GM18873 (cell line): ENCODE data around the gene CSNK1D.
"Not testable (repeated sequence)": the region's sequence is repeated elsewhere in the genome, so short reads cannot be mapped to it uniquely, and the experiment has no call there.

Experiments used
- ATAC-seq: cut with Tn5 transposase; IDR thresholded peaks from one replicate; pipeline ENCODE4 v1.9.1; 2021; ENCODE audit warnings: mild to moderate bottlenecking, moderate library complexity, moderate number of reproducible peaks; ENCODE audit not compliant: unreplicated experiment, low FRiP score

CSNK1D gene

DNA sequence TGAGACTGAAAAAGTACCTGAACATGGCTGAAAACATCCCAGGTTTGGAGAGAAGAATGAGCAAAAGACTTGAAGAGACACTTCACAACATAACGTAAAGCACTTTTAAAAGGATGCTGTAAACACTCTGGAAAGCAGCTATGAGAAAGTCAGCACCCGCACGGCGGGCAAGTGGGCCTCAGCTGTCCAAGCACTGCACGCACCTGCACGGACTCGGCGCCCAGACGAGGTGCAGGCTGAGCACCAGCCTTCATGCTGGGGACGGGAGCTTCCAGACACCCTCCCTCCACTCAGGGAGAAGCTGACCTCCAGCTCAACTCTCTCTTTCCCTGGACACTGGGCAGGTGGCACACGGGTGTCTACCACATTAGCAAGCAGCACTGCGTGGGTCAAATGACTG is 74.0 kb downstream of the CSNK1D start:
- ATAC-seq, result no peak

DNA sequence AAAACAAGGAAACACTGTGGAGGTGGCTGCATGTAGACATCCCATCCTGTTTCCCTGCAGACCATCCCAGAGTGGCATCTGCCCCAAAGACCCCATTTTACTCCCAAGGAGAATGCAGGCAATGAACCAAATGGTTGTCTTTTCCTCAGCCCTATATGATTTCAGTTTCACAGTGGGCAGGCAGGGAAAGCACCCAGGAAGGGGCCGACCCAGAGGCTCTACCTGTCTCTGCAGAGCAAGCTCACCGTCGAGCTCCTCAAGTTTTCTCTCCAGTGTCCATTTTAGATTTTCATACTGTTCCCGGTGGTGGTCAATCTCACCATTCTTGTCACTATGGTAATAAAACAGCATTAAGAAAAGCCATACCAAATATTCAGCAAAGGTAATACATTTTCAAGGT is 75.4 kb downstream of the CSNK1D start:
- no peak for ATAC-seq

DNA sequence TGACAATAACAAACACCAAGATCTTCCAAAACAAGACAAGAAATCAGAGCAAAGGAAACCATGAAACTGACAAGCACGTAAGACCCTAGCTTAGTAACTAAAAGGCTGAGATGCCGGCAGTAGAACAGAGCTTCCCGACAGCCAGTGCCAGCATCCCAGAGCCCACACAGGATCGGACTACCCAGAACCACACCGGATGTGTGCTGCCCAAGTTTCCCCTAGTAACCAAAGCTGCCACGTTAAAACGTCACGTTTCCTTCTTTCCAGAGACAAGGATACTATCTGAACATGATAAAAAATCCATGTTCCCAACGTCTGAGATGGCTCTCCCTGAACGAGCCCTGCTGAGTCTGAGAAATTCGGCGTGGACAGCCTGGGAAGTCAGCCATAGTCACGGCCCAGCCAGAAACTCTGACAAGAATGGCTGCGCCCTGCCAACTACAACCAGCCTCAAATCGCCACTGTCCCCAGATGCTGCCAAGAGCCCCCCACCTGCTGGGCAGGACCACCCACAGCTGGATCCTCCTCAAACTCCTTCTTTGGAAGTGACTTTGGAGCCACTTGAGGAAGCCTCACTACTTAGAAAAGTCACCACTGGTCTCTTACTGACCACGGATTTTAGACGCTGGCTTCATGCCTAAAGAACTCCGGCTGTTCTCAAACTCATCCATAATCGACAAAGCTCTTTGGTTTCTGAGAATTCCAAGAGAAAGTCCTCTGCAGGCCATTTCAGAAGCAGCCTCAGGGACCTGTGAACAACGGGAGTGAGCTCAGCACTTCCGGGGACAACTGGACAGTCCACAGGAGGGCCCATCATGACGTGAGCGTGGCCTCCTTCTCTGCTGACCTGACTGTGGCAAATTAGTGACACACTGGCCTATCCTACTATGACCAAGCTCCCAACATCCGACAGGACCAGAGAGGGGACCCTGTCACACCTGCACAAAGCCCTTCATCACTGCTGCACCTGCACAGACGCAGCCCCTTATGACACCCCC is 77.5 kb downstream of the CSNK1D start:
- ATAC-seq, result no peak

DNA sequence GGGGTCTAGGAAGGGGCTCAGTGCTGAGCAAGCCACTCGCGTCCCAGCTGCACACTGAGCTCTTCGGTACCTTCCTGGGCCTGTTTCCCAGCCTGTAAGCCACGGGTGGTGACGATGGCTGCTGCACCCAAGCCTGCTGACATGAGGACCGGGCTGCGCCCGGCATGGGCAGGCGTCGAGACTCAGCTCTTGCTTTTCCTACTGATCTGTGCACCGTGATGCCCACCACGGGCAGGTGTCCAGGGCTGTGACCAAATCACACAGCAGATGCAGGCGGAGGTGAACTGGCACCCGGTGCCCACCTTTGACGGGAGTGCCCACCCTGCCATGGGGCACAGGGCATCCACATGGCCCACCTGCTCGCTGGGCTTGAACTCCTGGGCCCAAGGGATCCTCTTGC is 78.7 kb downstream of the CSNK1D start:
- ATAC-seq, result no peak

DNA sequence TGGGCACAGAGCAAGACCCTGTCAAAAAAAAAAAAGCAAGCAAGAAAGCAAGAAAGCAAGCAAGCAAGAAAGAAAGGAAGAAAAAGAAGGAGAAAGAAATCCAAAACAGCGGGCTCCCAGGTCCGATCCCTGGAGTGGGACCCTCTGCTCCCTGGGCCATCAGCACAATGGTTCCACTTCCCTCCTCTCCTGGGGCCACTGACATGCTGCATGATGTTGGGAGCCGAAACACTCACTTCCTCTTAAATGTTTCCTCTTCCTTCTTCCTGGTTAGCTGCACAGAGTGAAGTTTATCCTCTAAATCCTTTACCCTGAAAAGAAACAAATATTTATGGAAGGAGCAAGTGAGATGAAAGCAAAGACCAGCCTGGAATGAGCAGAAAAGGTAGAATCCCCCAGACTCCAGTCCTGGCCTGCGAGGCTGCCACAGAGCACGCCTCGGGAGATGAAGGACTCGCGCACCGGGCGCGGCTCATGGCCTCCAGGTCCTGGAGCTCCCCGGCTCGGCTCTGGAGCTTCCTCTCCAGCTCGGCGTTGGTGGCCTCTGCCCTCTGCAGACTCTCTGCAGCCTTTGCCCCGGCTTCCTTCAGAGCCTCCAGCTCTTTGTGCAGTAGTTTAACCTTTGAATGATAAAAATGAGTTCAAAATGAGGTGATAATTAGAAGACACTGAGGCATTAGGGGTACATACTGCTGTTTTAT is 79.8 kb downstream of the CSNK1D start:
- ATAC-seq, result no peak

DNA sequence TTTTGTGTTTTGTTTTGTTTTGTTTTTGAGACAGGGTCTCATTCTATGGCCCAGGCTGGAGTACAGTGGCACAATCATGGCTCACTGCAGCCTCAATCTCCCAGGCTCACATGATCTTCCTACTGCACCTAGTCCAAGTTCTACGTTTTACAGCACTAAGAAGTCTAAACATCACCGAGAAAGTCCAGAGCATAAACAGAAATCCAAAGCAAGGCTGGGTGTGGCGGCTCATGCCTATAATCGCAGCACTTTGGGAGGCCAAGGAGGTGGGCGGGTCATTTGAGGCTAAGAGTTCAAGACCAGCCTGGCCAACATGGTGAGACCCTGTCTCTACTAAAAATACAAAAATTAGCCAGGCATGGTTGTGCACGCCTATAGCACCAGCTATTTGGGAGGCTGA is 80.5 kb downstream of the CSNK1D start:
- not testable (repeated sequence) for ATAC-seq
